H1 (cell line): Measurements from ENCODE around the gene UBALD1. TPM values are rescaled to one million over a fixed set of nuclear protein-coding genes. Genes with fewer than 3 reads are reported as not detected.

Experiments used
- BCL11A ChIP-seq, 2 experiments: IDR thresholded peaks; one replicate each; pipeline ENCODE4 v1.6.1; 2011; ENCODE audit warnings: low read depth in 2 of 2, low read length in 2 of 2, mild to moderate bottlenecking in 2 of 2
- CBX5 ChIP-seq: fragments of 300-800, 300-1000 bp; sonication (generic); IDR thresholded peaks from 2 replicates; pipeline ENCODE4 v1.7.1; 2016; ENCODE audit warnings: antibody characterized with exemption, low read length, low read depth
- CEBPB ChIP-seq: IDR thresholded peaks from 2 replicates; pipeline ENCODE4 v1.6.1; 2012; ENCODE audit warnings: low read depth, low read length
- CREB1 ChIP-seq: IDR thresholded peaks from 2 replicates; pipeline ENCODE4 v1.6.1; 2012; ENCODE audit warnings: inconsistent platforms
- E2F6 ChIP-seq: IDR thresholded peaks from 2 replicates; pipeline ENCODE4 v1.6.1; 2012; ENCODE audit warnings: inconsistent platforms
- EP300 ChIP-seq, 2 experiments: IDR thresholded peaks; 1 replicate in 1 of 2; 2 replicates in 1 of 2; pipeline ENCODE4 v1.6.1; 2011 to 2012; ENCODE audit warnings: low read depth in 2 of 2, low read length in 2 of 2, mild to moderate bottlenecking in 2 of 2, borderline replicate concordance in 1 of 2, inconsistent platforms in 1 of 2, moderate library complexity in 1 of 2
- EZH2 ChIP-seq: fragments of 200-600 bp; sonication (generic); IDR thresholded peaks from 2 replicates; pipeline ENCODE4 v1.7.1; 2012; ENCODE audit warnings: low read depth, mild to moderate bottlenecking, moderate library complexity, low read length, inconsistent platforms; ENCODE audit not compliant: severe bottlenecking
- KDM5A ChIP-seq: fragments of 200-600 bp; IDR thresholded peaks from 2 replicates; pipeline ENCODE4 v1.7.1; 2012; ENCODE audit warnings: mild to moderate bottlenecking, low read length, inconsistent platforms, mixed read lengths
- POLR2AphosphoS5 ChIP-seq: IDR thresholded peaks from 2 replicates; pipeline ENCODE4 v1.6.1; 2011; ENCODE audit warnings: low read depth, low read length
- RAD21 ChIP-seq, 2 experiments: IDR thresholded peaks in 1 of 2; conservative IDR thresholded peaks in 1 of 2; 2 replicates each; pipeline ENCODE4 v1.6.1; 2011; ENCODE audit warnings: low read depth in 2 of 2, low read length in 2 of 2, improper control_type of control experiment in 1 of 2, inconsistent platforms in 1 of 2, mild to moderate bottlenecking in 1 of 2, moderate library complexity in 1 of 2
- RNF2 ChIP-seq: fragments of 200-900, 300-1000 bp; sonication (generic); IDR thresholded peaks from 2 replicates; pipeline ENCODE4 v1.7.1; 2016; ENCODE audit warnings: borderline replicate concordance, low read depth, mild to moderate bottlenecking, antibody characterized with exemption, low read length; ENCODE audit not compliant: poor library complexity, severe bottlenecking; ENCODE audit errors: missing control alignments
- SUZ12 ChIP-seq: fragments of 200-600 bp; sonication (generic); IDR thresholded peaks from 2 replicates; pipeline ENCODE4 v1.6.1; 2012; ENCODE audit warnings: mild to moderate bottlenecking, inconsistent platforms, low read length, moderate library complexity, mixed read lengths
- TBP ChIP-seq: IDR thresholded peaks from 2 replicates; pipeline ENCODE4 v1.6.1; 2011; ENCODE audit warnings: low read depth, low read length, improper control_type of control experiment
- YY1 ChIP-seq: IDR thresholded peaks from 2 replicates; pipeline ENCODE4 v1.6.1; 2011; ENCODE audit warnings: low read depth, mild to moderate bottlenecking, low read length
- polyA plus RNA-seq, 7 experiments: library from polyadenylated mRNA; depleted of rRNA in 3 of 7; stranded (reverse) in 5 of 7; unstranded in 2 of 7; fragments of >200 nt in 5 of 7; fragments of 200-250 nt in 2 of 7; gene quantifications; 1 replicate in 5 of 7; 2 replicates in 1 of 7; 4 replicates in 1 of 7; pipeline versions ENCODE4 v1.2.1 to v1.2.3, GENCODE V29; 2011 to 2013; ENCODE audit warnings: missing spikeins in 2 of 7, mixed read lengths in 2 of 7
- total RNA-seq: library from RNA; stranded (reverse); fragmentation: NEBNext Ultra II Directional; extraction: Animal tissue kit (Norgen Biotek cat#: 25700); gene quantifications from 2 replicates; pipeline ENCODE4 v1.2.1, GENCODE V29; 2021

The UBALD1 gene
- total and polyA plus RNA-seq, 2 of the 8 experiments (the other 6 are each of a cell fraction or from before 2014, with no cell fraction given), result 28.6 to 62.0 TPM

DNA sequence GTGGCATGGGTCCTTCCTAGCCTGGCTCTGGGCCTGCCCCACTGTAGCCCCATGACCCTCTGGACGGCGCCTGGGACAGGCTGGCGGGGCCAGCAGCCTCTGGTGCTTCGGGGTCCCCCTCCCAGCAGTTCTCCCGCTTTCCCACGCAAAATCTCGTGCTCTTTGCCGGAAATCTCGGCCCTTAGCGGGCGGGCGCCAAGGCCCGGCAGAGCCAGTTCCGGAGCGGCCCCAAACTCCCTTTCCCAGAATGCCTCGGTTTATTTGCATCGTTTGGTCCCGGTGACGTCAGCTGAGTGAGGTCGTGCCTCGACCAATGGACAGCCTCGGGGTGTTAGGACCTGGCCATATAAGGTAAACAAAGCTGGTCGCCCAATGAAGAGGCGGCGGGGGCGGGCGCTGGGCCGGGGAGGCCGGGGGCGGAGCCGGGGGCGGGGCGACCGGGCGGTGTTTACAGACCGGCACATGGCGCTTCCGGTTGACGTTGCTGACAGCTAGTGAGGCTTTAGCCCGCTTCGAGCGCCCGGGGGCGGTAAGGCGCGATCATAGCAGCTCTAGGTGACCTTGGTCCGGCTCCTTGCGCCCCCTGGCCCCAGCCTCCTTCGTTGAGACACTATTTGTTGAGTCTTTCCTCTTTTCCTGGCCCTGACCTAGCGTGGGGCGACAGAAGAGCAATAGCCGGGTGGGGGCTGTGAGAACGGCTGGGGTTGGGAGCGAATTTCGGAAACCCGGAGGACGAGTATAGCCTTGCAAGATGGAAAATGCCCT is 1.5 kb upstream of the UBALD1 start (continued):
- TF ChIP-seq RNF2 (no peak), SUZ12 (no peak), KDM5A (no peak), YY1 (peak; percentile 64), BCL11A (IDR thresholded peaks at IDR 0.05; ENCODE audit: low read depth in 2 of 2, low read length in 2 of 2) (no peak), POLR2AphosphoS5 (peak; percentile 86), RAD21 (IDR thresholded peaks at IDR 0.05 in 1 of 2, conservative IDR thresholded peaks at IDR 0.05 in 1 of 2; ENCODE audit: low read depth in 2 of 2, low read length in 2 of 2) (peak; percentile 24 to 49), E2F6 (peak; percentile 70), TBP (peak; percentile 82), CREB1 (peak; percentile 95), CEBPB (no peak), EP300 (IDR thresholded peaks at IDR 0.05; ENCODE audit: borderline replicate concordance in 1 of 2, low read depth in 2 of 2, low read length in 2 of 2) (peak in 1 of 2 experiments; percentile 58; a peak in 1 of 3 replicates), EZH2 (no peak), CBX5 (no peak)
